Prostate gland (tissue), 2 donors: ENCODE results near the gene CEMIP. TPM values are rescaled to one million over a fixed set of nuclear protein-coding genes. Genes with fewer than 3 reads are reported as not detected.

ENCODE experiments used
- DNase-seq: peaks from one replicate; pipeline ENCODE4 v3.0.0-alpha.2; 2019; ENCODE audit warnings: low spot score
- H3K27ac ChIP-seq, 2 donors: fragments of 200-600 bp; sonication (generic); 2 replicates each; pipeline ENCODE4 v1.5.1; 2017 to 2019
- H3K27me3 ChIP-seq: fragments of 200-600 bp; sonication (generic); replicated peaks from 2 replicates; pipeline ENCODE4 v1.5.1; 2019; ENCODE audit not compliant: insufficient read depth
- H3K36me3 ChIP-seq, 2 donors: fragments of 200-600 bp; sonication (generic); 1 replicate in 1 of 2; 2 replicates in 1 of 2; pipeline versions ENCODE4 v1.5.1 to v1.8.1; 2017 to 2019
- H3K4me1 ChIP-seq: fragments of 200-600 bp; sonication (generic); replicated peaks from 2 replicates; pipeline ENCODE4 v1.5.1; 2019
- H3K4me3 ChIP-seq, 2 donors: fragments of 200-600 bp; sonication (generic); 2 replicates each; pipeline ENCODE4 v1.5.1; 2017 to 2019
- H3K9me3 ChIP-seq: fragments of 200-600 bp; sonication (generic); 2 replicates; pipeline ENCODE4 v1.5.1; 2017
- CTCF ChIP-seq, 4 experiments: fragments of 200-600 bp in 2 of 4; fragments of 450-650 bp in 2 of 4; sonication (generic) in 2 of 4; IDR thresholded peaks; 1 replicate in 3 of 4; 2 replicates in 1 of 4; pipeline ENCODE4 v1.5.1; 2016 to 2019; ENCODE audit warnings: antibody characterized with exemption in 4 of 4, mild to moderate bottlenecking in 2 of 4, moderate library complexity in 2 of 4
- POLR2A ChIP-seq: fragments of 450-650 bp; IDR thresholded peaks from one replicate; pipeline ENCODE4 v1.6.1; 2016; ENCODE audit warnings: antibody characterized with exemption, mild to moderate bottlenecking
- POLR2AphosphoS5 ChIP-seq: sonication (generic); formaldehyde crosslinking; IDR thresholded peaks from one replicate; pipeline ENCODE4 v1.6.1; 2017; ENCODE audit warnings: antibody characterized with exemption
- WGBS: methylation state at CpG from one replicate; pipeline ENCODE4 v1.1.5; 2018; 5-methylcytosine and 5-hydroxymethylcytosine counted together
- intact Hi-C: fragments of 100-400 bp; cut with DNase I; formaldehyde crosslinking; loops from one replicate; pipeline ENCODE4 v1.14.2; 2022
- total RNA-seq, 2 donors: library from RNA; depleted of rRNA; stranded (reverse); fragments of >200 nt; gene quantifications; one replicate each; pipeline ENCODE4 v1.1.0, GENCODE V29; 2016

Gene CEMIP
- total RNA-seq, 2 donors from 2014 or later, result 1.6 to 13.5 TPM

GRCh38 chr15:80990955-80991354 lies 211.8 kb downstream of the CEMIP start:
- no peaks in the 10 kb centered on the region for H3K36me3 ChIP-seq
- 48% methylated on average over 1 of the region's 1 CpG for WGBS
- H3K9me3 ChIP-seq, result no peaks in the 10 kb centered on the region
- no peaks in the 10 kb centered on the region for H3K4me1 ChIP-seq
- intact Hi-C loops, result loop anchor here (10.0 kb wide), 1 partner anchor 296 kb away; the partner anchor contains the start of gene ABHD17C
- H3K27me3 ChIP-seq, result no peaks in the 10 kb centered on the region
- H3K27ac ChIP-seq, result no peak overlapping the region
- H3K4me3 ChIP-seq, result no peak overlapping the region
- TF ChIP-seq POLR2AphosphoS5 (no peak), POLR2A (no peak), CTCF (IDR thresholded peaks at IDR 0.05) (no peak)
- no peak for DNase-seq

- no peak for TF ChIP-seq POLR2A
- no peak for TF ChIP-seq CTCF (IDR thresholded peaks at IDR 0.05)
- no peak for TF ChIP-seq POLR2AphosphoS5
- DNase-seq, result no peak
- WGBS, result 76% methylated on average over 5 of the region's 5 CpGs
- H3K27ac ChIP-seq, result no peak overlapping the region
- no peaks in the 10 kb centered on the region for H3K9me3 ChIP-seq
- H3K4me1 ChIP-seq, result no peaks in the 10 kb centered on the region
- intact Hi-C loops, result loop anchor here (10.0 kb wide), 1 partner anchor 297 kb away; the partner anchor contains the start of gene ABHD17C
- no peaks in the 10 kb centered on the region for H3K36me3 ChIP-seq
- no peak overlapping the region for H3K4me3 ChIP-seq
- no peaks in the 10 kb centered on the region for H3K27me3 ChIP-seq
Measured at GRCh38 chr15:80991421-80991820, 212.3 kb downstream of the CEMIP start.

GRCh38 chr15:80992006-80992405 lies 212.8 kb downstream of the CEMIP start:
- 84% methylated on average over 4 of the region's 4 CpGs for WGBS
- intact Hi-C loops, result loop anchor here (10.0 kb wide), 1 partner anchor 297 kb away; the partner anchor contains the start of gene ABHD17C
- TF ChIP-seq POLR2A, result no peak
- no peak for TF ChIP-seq CTCF (IDR thresholded peaks at IDR 0.05)
- Histone ChIP-seq H3K4me1 (no peaks in the 10 kb centered on the region), H3K27ac (no peak overlapping the region), H3K36me3 (no peaks in the 10 kb centered on the region), H3K4me3 (no peak overlapping the region), H3K27me3 (no peaks in the 10 kb centered on the region), H3K9me3 (no peaks in the 10 kb centered on the region)
- no peak for DNase-seq

- no peaks in the 10 kb centered on the region for H3K9me3 ChIP-seq
- no peak overlapping the region for H3K4me3 ChIP-seq
- TF ChIP-seq CTCF (IDR thresholded peaks at IDR 0.05) (no peak), POLR2AphosphoS5 (no peak), POLR2A (no peak)
- H3K36me3 ChIP-seq, result no peaks in the 10 kb centered on the region
- intact Hi-C loops, result loop anchor here (10.0 kb wide), 1 partner anchor 298 kb away; the partner anchor contains the start of gene ABHD17C
- H3K4me1 ChIP-seq, result no peaks in the 10 kb centered on the region
- H3K27me3 ChIP-seq, result no peaks in the 10 kb centered on the region
- H3K27ac ChIP-seq, result no peak overlapping the region
- WGBS, result 96% methylated on average over 1 of the region's 1 CpG
- no peak for DNase-seq
Measured at GRCh38 chr15:80992441-80992840, 213.3 kb downstream of the CEMIP start.

- no peak overlapping the region for H3K4me3 ChIP-seq
- no peaks in the 10 kb centered on the region for H3K9me3 ChIP-seq
- no peaks in the 10 kb centered on the region for H3K27me3 ChIP-seq
- intact Hi-C loops, result loop anchor here (10.0 kb wide), 1 partner anchor 301 kb away; the partner anchor contains the start of gene ABHD17C
- WGBS, result 97% methylated on average over 1 of the region's 1 CpG
- no peaks in the 10 kb centered on the region for H3K4me1 ChIP-seq
- H3K27ac ChIP-seq, result no peak overlapping the region
- TF ChIP-seq CTCF (IDR thresholded peaks at IDR 0.05) (peak in 3 of 4 experiments; percentile 14 to 32 (median 28)), POLR2A (no peak), POLR2AphosphoS5 (no peak)
- DNase-seq, result no peak
- no peaks in the 10 kb centered on the region for H3K36me3 ChIP-seq
Measured at GRCh38 chr15:80996247-80996646, 217.1 kb downstream of the CEMIP start.
